Mesothelial cell of epicardium (in vitro differentiated cells): Measurements from ENCODE around the gene GRK3. TPM values are rescaled to one million over a fixed set of nuclear protein-coding genes. Genes with fewer than 3 reads are reported as not detected.

Experiments used
- DNase-seq, 2 experiments: peaks; one replicate each; pipeline ENCODE4 v3.0.0; 2021; ENCODE audit warnings: low spot score in 2 of 2; ENCODE audit not compliant: unreplicated experiment in 2 of 2
- H3K27ac Mint-ChIP-seq: 2 replicates; pipeline ENCODE4 v1.8.0; 2021; ENCODE audit warnings: mixed read lengths
- H3K27me3 Mint-ChIP-seq: 2 replicates; pipeline ENCODE4 v1.8.0; 2021; ENCODE audit warnings: low read depth, mixed read lengths
- H3K36me3 Mint-ChIP-seq: 2 replicates; pipeline ENCODE4 v1.8.0; 2021; ENCODE audit warnings: mixed read lengths
- H3K4me1 Mint-ChIP-seq: 2 replicates; pipeline ENCODE4 v1.8.0; 2021; ENCODE audit warnings: mixed read lengths
- H3K4me3 Mint-ChIP-seq: 2 replicates; pipeline ENCODE4 v1.8.0; 2021; ENCODE audit warnings: mild to moderate bottlenecking, moderate library complexity, mixed read lengths
- H3K9me3 Mint-ChIP-seq: 2 replicates; pipeline ENCODE4 v1.8.0; 2021; ENCODE audit warnings: mixed read lengths
- CTCF ChIP-seq: fragments of 200-600 bp; sonication (generic); IDR thresholded peaks from one replicate; pipeline ENCODE4 v1.5.0; 2021; ENCODE audit warnings: antibody characterized with exemption; ENCODE audit not compliant: unreplicated experiment
- total RNA-seq: library from RNA; stranded (reverse); gene quantifications from 3 replicates; pipeline ENCODE4 v1.2.1, GENCODE V29; 2021

The GRK3 gene
- total RNA-seq, 1 donor from 2014 or later = 13.8 TPM

- H3K4me3 Mint-ChIP-seq = no peak overlapping the region
- peaks cover 7% of the 10 kb centered on the region for H3K4me1 Mint-ChIP-seq
- H3K36me3 Mint-ChIP-seq = peaks cover 2% of the 10 kb centered on the region
- no peak for DNase-seq
- no peaks in the 10 kb centered on the region for H3K27me3 Mint-ChIP-seq
- no peaks in the 10 kb centered on the region for H3K9me3 Mint-ChIP-seq
- H3K27ac Mint-ChIP-seq = no peak overlapping the region
- TF ChIP-seq CTCF = no peak
These were observed 64.0 kb downstream of the GRK3 start for GRCh38 chr22:25628494-25628893.

- DNase-seq = no peak
- Mint-ChIP-seq H3K4me3 (no peak overlapping the region), H3K27ac (no peak overlapping the region), H3K27me3 (no peaks in the 10 kb centered on the region), H3K4me1 (peaks cover 7% of the 10 kb centered on the region), H3K36me3 (no peaks in the 10 kb centered on the region), H3K9me3 (no peaks in the 10 kb centered on the region)
- no peak for TF ChIP-seq CTCF
These were observed 65.1 kb downstream of the GRK3 start for GRCh38 chr22:25629613-25630012.

GRCh38 chr22:25630447-25630846 lies 66.0 kb downstream of the GRK3 start:
- TF ChIP-seq CTCF = no peak
- no peak overlapping the region for H3K27ac Mint-ChIP-seq
- no peak overlapping the region for H3K4me3 Mint-ChIP-seq
- no peaks in the 10 kb centered on the region for H3K9me3 Mint-ChIP-seq
- no peaks in the 10 kb centered on the region for H3K27me3 Mint-ChIP-seq
- peaks cover 7% of the 10 kb centered on the region for H3K4me1 Mint-ChIP-seq
- no peak for DNase-seq
- H3K36me3 Mint-ChIP-seq = no peaks in the 10 kb centered on the region

- Mint-ChIP-seq H3K4me1 (no peaks in the 10 kb centered on the region), H3K36me3 (peaks cover 23% of the 10 kb centered on the region), H3K27ac (no peak overlapping the region), H3K9me3 (peaks cover 24% of the 10 kb centered on the region), H3K4me3 (no peak overlapping the region), H3K27me3 (no peaks in the 10 kb centered on the region)
- no peak for TF ChIP-seq CTCF
- no peak for DNase-seq
These were observed 71.8 kb downstream of the GRK3 start for GRCh38 chr22:25636323-25636722.

- Mint-ChIP-seq H3K27ac (no peak overlapping the region), H3K4me1 (no peaks in the 10 kb centered on the region), H3K36me3 (peaks cover 24% of the 10 kb centered on the region), H3K27me3 (no peaks in the 10 kb centered on the region), H3K9me3 (peaks cover 27% of the 10 kb centered on the region), H3K4me3 (no peak overlapping the region)
- no peak for DNase-seq
- no peak for TF ChIP-seq CTCF
These were observed 72.6 kb downstream of the GRK3 start for GRCh38 chr22:25637032-25637431.

- TF ChIP-seq CTCF = no peak
- H3K9me3 Mint-ChIP-seq = peaks cover 27% of the 10 kb centered on the region
- no peak overlapping the region for H3K4me3 Mint-ChIP-seq
- H3K4me1 Mint-ChIP-seq = no peaks in the 10 kb centered on the region
- no peaks in the 10 kb centered on the region for H3K27me3 Mint-ChIP-seq
- DNase-seq = no peak
- H3K36me3 Mint-ChIP-seq = peaks cover 24% of the 10 kb centered on the region
- no peak overlapping the region for H3K27ac Mint-ChIP-seq
These were observed 73.2 kb downstream of the GRK3 start for GRCh38 chr22:25637672-25638071.
